ACC112 (cell line): ENCODE data around the gene KHSRP.

Source experiments
- H2AFZ ChIP-seq: fragments of 200-600 bp; sonication (generic); one replicate; pipeline ENCODE4 v1.6.0; 2017; ENCODE audit warnings: antibody characterized with exemption, low read length; ENCODE audit not compliant: unreplicated experiment
- H3K27ac ChIP-seq: fragments of 200-600 bp; sonication (generic); 2 replicates; pipeline ENCODE4 v1.5.1; 2014; ENCODE audit warnings: low read depth, mild to moderate bottlenecking, antibody characterized with exemption, low read length, moderate library complexity
- H3K27me3 ChIP-seq: fragments of 200-600 bp; sonication (generic); 2 replicates; pipeline ENCODE4 v1.6.1; 2014; ENCODE audit warnings: mild to moderate bottlenecking, antibody characterized with exemption, low read length, moderate library complexity, mixed read lengths; ENCODE audit not compliant: insufficient read depth
- H3K36me3 ChIP-seq: fragments of 200-600 bp; sonication (generic); 2 replicates; pipeline ENCODE4 v1.6.1; 2016; ENCODE audit warnings: mild to moderate bottlenecking, antibody characterized with exemption, low read length, moderate library complexity, mixed read lengths; ENCODE audit not compliant: insufficient read depth
- H3K4me1 ChIP-seq: fragments of 200-600 bp; sonication (generic); one replicate; pipeline ENCODE4 v1.6.1; 2016; ENCODE audit warnings: low read length, mixed read lengths; ENCODE audit not compliant: insufficient read depth, unreplicated experiment, control insufficient read depth
- H3K4me3 ChIP-seq: fragments of 200-600 bp; sonication (generic); 2 replicates; pipeline ENCODE4 v1.5.1; 2014; ENCODE audit warnings: mild to moderate bottlenecking, low read depth, low read length
- H3K79me2 ChIP-seq: fragments of 200-600 bp; sonication (generic); one replicate; pipeline ENCODE4 v1.6.0; 2016; ENCODE audit warnings: low read length; ENCODE audit not compliant: control insufficient read depth, unreplicated experiment, insufficient read depth

Gene KHSRP

GRCh38 chr19:6387372-6387771, 37.2 kb downstream of the KHSRP start:
- Histone ChIP-seq H3K4me1 (peaks cover 8% of the 10 kb centered on the region), H3K36me3 (0 out of 2 replicates have a peak, but pooled peaks cover 6% of the 10 kb centered on the region), H3K27ac (no peak overlapping the region), H3K4me3 (no peak overlapping the region), H2AFZ (no peak overlapping the region), H3K79me2 (peaks cover 14% of the 10 kb centered on the region), H3K27me3 (no peaks in the 10 kb centered on the region)

- H3K4me1 ChIP-seq, result no peaks in the 10 kb centered on the region
- H3K27ac ChIP-seq, result no peak overlapping the region
- 0 out of 2 replicates have a peak, but pooled peaks cover 11% of the 10 kb centered on the region for H3K36me3 ChIP-seq
- no peaks in the 10 kb centered on the region for H3K27me3 ChIP-seq
- H3K79me2 ChIP-seq, result no peaks in the 10 kb centered on the region
- H3K4me3 ChIP-seq, result no peak overlapping the region
- H2AFZ ChIP-seq, result no peak overlapping the region
Observed at GRCh38 chr19:6384381-6384780, 40.2 kb downstream of the KHSRP start.

- no peak overlapping the region for H3K27ac ChIP-seq
- no peaks in the 10 kb centered on the region for H3K79me2 ChIP-seq
- H3K27me3 ChIP-seq, result no peaks in the 10 kb centered on the region
- H3K36me3 ChIP-seq, result 0 out of 2 replicates have a peak, but pooled peaks cover 10% of the 10 kb centered on the region
- H2AFZ ChIP-seq, result no peak overlapping the region
- H3K4me1 ChIP-seq, result no peaks in the 10 kb centered on the region
- no peak overlapping the region for H3K4me3 ChIP-seq
Observed at GRCh38 chr19:6383188-6383587, 41.4 kb downstream of the KHSRP start.

GRCh38 chr19:6381030-6381750, 43.4 kb downstream of the KHSRP start:
- Histone ChIP-seq H3K36me3 (0 out of 2 replicates have a peak, but pooled peaks cover 8% of the 10 kb centered on the region), H3K79me2 (no peaks in the 10 kb centered on the region), H3K4me3 (no peak overlapping the region), H3K27me3 (no peaks in the 10 kb centered on the region), H2AFZ (no peak overlapping the region), H3K27ac (no peak overlapping the region), H3K4me1 (no peaks in the 10 kb centered on the region)

GRCh38 chr19:6379744-6380143, 44.9 kb downstream of the KHSRP start:
- Histone ChIP-seq H3K27ac (no peak overlapping the region), H3K36me3 (0 out of 2 replicates have a peak, but pooled peaks cover 8% of the 10 kb centered on the region), H3K27me3 (no peaks in the 10 kb centered on the region), H2AFZ (no peak overlapping the region), H3K4me3 (no peak overlapping the region), H3K4me1 (no peaks in the 10 kb centered on the region), H3K79me2 (no peaks in the 10 kb centered on the region)

- H3K36me3 ChIP-seq, result 0 out of 2 replicates have a peak, but pooled peaks cover 8% of the 10 kb centered on the region
- no peak overlapping the region for H3K27ac ChIP-seq
- H3K4me1 ChIP-seq, result peaks cover 8% of the 10 kb centered on the region
- no peak overlapping the region for H3K4me3 ChIP-seq
- no peak overlapping the region for H2AFZ ChIP-seq
- no peaks in the 10 kb centered on the region for H3K79me2 ChIP-seq
- no peaks in the 10 kb centered on the region for H3K27me3 ChIP-seq
Observed at GRCh38 chr19:6378486-6378885, 46.1 kb downstream of the KHSRP start.

- 0 out of 2 replicates have a peak, but pooled peaks cover 8% of the 10 kb centered on the region for H3K36me3 ChIP-seq
- H3K27me3 ChIP-seq, result no peaks in the 10 kb centered on the region
- H3K4me1 ChIP-seq, result peaks cover 8% of the 10 kb centered on the region
- no peak overlapping the region for H3K4me3 ChIP-seq
- no peaks in the 10 kb centered on the region for H3K79me2 ChIP-seq
- H3K27ac ChIP-seq, result no peak overlapping the region
- no peak overlapping the region for H2AFZ ChIP-seq
Observed at GRCh38 chr19:6378041-6378440, 46.6 kb downstream of the KHSRP start.

GRCh38 chr19:6376512-6377190, 48.0 kb downstream of the KHSRP start:
- Histone ChIP-seq H3K79me2 (no peaks in the 10 kb centered on the region), H3K4me3 (no peak overlapping the region), H3K4me1 (peaks cover 8% of the 10 kb centered on the region), H3K27me3 (no peaks in the 10 kb centered on the region), H3K36me3 (0 out of 2 replicates have a peak, but pooled peaks cover 8% of the 10 kb centered on the region), H2AFZ (no peak overlapping the region), H3K27ac (no peak overlapping the region)

GRCh38 chr19:6375411-6376010, 49.1 kb downstream of the KHSRP start, which contains the start of gene PSPN:
TSS of gene PSPN (minus strand) at chr19:6375933. CDS start at chr19:6375849, 84 bp downstream.
- Histone ChIP-seq H3K27ac (no peak within 1 kb of the TSS), H3K79me2 (no peaks in the 10 kb centered on the region), H2AFZ (no peak within 1 kb of the TSS), H3K27me3 (no peaks in the 10 kb centered on the region), H3K4me1 (peaks cover 8% of the 10 kb centered on the region), H3K4me3 (no peak within 1 kb of the TSS), H3K36me3 (0 out of 2 replicates have a peak, but pooled peaks cover 6% of the 10 kb centered on the region)

- H3K36me3 ChIP-seq, result 0 out of 2 replicates have a peak, but pooled peaks cover 2% of the 10 kb centered on the region
- no peaks in the 10 kb centered on the region for H3K79me2 ChIP-seq
- H2AFZ ChIP-seq, result no peak overlapping the region
- H3K27me3 ChIP-seq, result no peaks in the 10 kb centered on the region
- H3K27ac ChIP-seq, result no peak overlapping the region
- no peak overlapping the region for H3K4me3 ChIP-seq
- peaks cover 8% of the 10 kb centered on the region for H3K4me1 ChIP-seq
Observed at GRCh38 chr19:6374711-6375410, 49.8 kb downstream of the KHSRP start.
